T-helper 2 cell treated with Interferon-gamma antibody and Interleukin-4, amounts not matched to agents 100 ng/mL and 5 ng/mL, for 36 hours (primary cell): ENCODE results near the gene USP20. TPM values are rescaled to one million over a fixed set of nuclear protein-coding genes. Genes with fewer than 3 reads are reported as not detected.
"Not testable (repeated sequence)": the region's sequence is repeated elsewhere in the genome, so short reads cannot be mapped to it uniquely, and the experiment has no call there.

Source experiments
- intact Hi-C: fragments of 100-400 bp; cut with micrococcal nuclease; formaldehyde crosslinking; loops from one replicate; pipeline ENCODE4 v1.15.1; 2023
- total RNA-seq: library from RNA; stranded (reverse); gene quantifications from 2 replicates; pipeline ENCODE4 v1.2.3, GENCODE V29; 2022

Gene USP20
- total RNA-seq, result 75.2 and 78.4 TPM in 2 replicates

DNA sequence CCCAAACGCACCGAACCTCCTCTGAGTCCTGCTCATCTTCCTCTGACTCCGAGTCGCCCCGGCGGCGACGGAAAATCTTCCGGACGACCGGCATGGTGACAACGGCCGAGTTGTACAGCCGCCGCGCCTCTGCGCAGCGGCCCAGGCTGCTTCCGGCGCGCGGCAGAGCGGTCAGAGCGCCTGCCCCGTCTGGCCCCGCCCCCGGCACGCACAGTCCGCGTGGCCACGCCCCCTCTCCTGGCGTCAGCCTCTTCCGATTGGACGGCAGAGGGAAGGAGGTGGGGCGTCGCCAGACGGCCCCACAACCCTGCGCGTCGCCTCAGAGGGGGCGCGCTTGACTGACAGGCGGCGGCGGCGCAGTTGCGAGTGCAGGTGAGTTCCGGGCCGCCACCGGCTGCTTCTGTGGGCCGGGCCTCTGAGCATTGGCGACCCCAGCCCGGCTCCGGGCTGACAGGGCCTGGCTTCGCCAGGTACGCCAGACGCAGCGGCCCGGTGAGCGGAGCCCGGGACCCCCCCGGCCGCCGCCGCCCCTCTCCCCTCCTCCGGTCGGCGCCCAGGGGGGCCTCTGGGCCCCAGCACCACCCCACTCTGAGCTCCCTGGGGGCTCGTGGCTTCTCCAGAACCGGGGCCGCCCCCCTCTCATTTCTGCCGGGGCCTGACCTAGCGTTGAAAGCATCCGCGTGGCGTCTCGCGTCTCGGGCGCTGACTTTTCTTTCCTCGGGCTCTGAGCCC, at the start of gene USP20, which contains the start of gene C9orf78:
Gene USP20 (plus strand): TSS at position 331 of the 732 bp plus-strand sequence. CDS start 17,098 bp downstream, outside the sequence.
Gene C9orf78 (minus strand): TSS at position 148 of the 732 bp plus-strand sequence. CDS start 54 bp downstream, at position 94.
- intact Hi-C loops, result loop anchor here (1.0 to 2.0 kb wide), 5 partner anchors 11 to 49 kb away; partner anchors contain the start of genes TOR1A and TOR1B

DNA sequence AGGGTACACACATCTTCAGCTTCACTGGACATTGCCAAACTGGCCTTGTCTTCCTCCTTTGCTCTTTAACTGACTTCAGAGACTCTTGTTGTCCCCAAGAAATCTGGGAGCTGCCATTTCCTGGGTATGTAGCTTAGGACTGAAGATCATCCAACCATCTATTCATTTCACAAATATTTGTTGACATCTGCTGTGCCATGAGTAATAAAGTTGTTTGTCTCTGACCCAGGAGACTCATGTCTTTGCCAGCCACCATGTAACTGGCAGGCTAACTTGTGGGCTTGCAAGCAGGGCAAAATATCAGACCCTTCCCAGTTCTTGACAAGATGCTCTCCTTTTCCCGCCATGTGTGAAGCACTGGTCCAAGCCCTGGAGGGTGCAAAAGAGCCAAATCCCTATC, 49.4 kb upstream of the USP20 start:
- intact Hi-C loops, result loop anchor here (2.0 kb wide), 1 partner anchor 655 kb away; no protein-coding TSS in a partner anchor

GRCh38 chr9:129786481-129786880, 48.8 kb upstream of the USP20 start:
- intact Hi-C loops, result no loop called here

- intact Hi-C loops, result no loop called here
Measured at GRCh38 chr9:129794549-129794948, 40.7 kb upstream of the USP20 start.

DNA sequence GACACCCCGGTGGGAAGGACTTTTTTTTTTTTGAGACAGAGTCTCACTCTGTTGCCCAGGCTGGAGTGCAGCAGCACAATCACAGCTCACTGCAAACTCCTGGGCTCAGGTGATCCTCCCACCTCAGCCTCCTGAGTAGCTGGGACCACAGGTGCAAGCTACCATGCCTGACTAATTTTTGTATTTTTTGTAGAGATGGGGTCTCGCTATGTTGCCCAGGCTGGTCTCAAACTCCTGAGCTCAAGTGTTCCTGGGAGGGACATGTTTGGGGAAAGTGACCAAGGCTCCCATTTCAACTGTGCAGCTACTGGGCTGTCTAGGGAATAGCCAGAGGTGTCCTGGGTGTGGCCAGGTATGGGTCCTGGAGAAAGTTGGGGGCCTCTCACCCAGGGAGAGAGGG, 39.2 kb upstream of the USP20 start:
- intact Hi-C loops, result not testable (repeated sequence)

DNA sequence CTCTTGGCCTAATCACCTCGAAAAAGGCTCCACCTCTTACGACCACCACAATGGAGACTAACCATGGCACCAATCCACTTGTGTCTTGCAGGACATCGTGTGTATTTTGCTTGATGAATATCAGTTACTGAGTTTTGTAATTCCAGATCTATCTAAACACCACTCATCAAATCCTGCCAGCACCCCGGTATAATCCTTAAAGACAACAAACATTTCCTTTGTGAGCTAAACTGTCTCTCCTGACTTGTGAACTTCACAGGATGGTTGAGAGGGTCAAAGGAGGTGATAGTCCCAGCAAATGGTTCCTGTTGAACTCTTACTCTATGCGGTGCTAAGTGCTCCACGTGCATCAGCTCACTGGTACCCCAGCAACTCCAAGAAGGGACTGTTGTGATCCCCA, 36.3 kb upstream of the USP20 start:
- intact Hi-C loops, result no loop called here

DNA sequence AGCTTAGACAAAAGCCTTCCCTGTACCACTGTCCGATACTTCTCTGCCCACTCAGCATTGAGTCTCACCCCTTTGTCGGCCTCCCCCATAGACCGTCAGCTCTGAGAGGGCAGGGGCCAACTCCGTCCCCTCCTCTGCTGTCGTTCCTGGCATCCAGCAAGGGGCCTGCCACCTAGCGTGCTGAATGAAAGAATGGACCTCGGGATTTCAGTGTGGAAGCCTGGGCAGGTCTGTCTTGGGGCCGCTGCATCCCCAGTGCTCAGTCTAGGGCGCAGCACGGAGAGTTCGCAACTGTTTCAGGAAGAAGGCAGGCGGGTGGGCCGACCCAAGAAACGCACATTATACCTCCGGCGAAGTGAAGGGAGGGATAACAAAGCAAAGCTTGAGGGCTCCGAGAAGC, 33.8 kb upstream of the USP20 start:
- intact Hi-C loops, result loop anchor here (5.0 kb wide), 1 partner anchor 159 kb away; the partner anchor contains the start of gene ASB6

DNA sequence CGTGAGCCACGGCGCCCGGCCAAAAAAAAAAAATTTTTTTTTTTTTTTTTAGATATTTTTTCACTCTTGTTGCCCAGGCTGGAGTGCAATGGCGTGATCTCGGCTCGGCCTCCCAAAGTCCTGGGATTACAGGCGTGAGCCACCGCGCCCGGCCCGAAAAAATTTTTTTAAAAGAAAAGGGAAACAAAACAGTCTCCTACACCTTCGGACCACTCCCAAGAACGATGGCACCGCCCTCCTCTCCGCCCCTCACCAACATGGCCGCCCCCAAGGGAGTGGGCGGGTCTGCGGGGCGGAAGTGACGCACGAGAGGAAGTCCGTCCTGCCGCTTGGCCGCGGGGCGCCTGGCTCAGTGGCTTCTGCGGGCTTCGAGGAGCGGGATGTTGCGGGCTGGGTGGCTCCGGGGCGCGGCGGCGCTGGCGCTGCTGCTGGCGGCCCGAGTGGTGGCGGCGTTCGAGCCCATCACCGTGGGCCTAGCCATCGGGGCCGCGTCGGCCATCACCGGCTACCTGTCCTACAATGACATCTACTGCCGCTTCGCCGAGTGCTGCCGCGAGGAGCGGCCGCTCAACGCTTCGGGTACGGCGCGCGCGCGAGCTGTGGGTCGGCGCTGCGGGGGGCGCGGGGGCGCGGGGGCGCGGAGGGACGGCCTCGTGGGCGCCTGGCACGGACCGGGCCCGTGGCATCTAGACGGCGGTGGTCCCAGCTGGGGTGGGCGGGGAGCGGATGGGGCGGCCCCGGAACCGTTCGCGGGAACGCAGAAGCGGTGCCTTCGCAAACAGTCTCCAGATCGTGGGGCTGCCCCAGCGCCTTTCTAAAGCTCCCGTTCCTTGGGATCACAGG, 32.2 kb upstream of the USP20 start, which contains the start of gene TOR1B:
Gene TOR1B (plus strand): TSS at position 352 of the 843 bp plus-strand sequence. CDS start 29 bp downstream, at position 381.
- intact Hi-C loops, result loop anchor here (1.0 to 5.0 kb wide), 3 partner anchors 21 to 161 kb away; partner anchors contain the start of genes ASB6, C9orf78, TOR1A and USP20

- intact Hi-C loops, result loop anchor here (1.0 to 5.0 kb wide), 3 partner anchors 21 to 161 kb away; partner anchors contain the start of genes ASB6, C9orf78, TOR1A and USP20
Measured at GRCh38 chr9:129803676-129804060, 31.6 kb upstream of the USP20 start.

- intact Hi-C loops, result no loop called here
Measured at GRCh38 chr9:129806061-129806460, 29.2 kb upstream of the USP20 start.

DNA sequence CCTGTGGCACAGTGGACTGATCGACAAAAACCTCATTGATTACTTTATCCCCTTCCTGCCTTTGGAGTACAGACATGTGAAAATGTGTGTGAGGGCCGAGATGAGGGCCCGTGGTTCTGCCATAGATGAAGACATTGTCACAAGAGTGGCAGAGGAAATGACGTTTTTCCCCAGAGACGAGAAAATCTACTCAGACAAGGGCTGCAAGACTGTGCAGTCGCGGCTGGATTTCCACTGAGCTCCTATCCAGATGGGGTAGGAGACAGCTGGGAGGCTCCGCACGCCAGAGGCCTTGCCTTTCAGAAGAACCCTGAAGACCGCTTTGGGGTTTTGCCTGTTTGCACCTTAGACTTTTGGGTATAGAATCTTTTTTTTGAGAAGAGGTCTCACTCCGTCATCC, 25.9 kb upstream of the USP20 start:
- intact Hi-C loops, result no loop called here

GRCh38 chr9:129810116-129810515, 25.1 kb upstream of the USP20 start:
- intact Hi-C loops, result no loop called here

DNA sequence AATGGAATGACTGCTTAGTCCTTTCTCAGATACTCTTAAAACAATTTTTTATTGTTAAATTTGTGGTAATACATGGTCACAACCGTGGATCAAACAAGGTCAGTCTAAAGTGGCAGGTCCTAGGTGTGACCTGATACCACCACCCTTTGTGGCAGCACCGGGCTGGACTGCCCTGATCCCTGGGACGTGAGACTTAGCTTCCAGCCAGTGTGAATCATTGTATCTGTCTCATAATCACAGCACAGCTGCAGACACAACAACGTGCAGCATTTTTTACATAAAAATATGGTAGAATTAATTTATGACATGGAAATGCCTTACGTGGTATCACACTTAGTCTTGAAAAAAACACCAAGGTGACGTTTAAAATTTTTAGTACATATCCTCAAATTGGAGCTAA, 24.5 kb upstream of the USP20 start:
- intact Hi-C loops, result no loop called here

- intact Hi-C loops, result no loop called here
Measured at GRCh38 chr9:129811967-129812363, 23.3 kb upstream of the USP20 start.

GRCh38 chr9:129812385-129812784, 22.9 kb upstream of the USP20 start:
- intact Hi-C loops, result no loop called here

DNA sequence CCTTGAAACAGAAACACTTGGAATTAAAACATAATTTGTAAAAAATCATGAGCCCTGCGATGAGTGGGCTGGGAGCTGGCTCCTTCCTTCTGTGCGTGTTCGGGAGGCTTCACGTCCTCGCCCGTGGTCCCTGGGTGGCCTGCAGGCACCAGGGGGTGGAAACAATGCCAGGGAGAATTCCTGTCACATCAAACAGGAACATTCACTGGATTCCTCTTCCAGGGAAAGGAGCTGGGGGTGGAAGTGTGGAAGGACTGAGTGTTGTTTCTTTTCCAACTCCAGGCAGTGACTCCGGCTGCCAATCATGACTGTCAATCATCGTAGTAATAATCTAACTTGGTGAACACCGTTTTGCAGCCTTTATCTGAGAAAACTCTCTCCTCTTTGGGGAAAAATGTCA, 21.6 kb upstream of the USP20 start:
- intact Hi-C loops, result no loop called here

DNA sequence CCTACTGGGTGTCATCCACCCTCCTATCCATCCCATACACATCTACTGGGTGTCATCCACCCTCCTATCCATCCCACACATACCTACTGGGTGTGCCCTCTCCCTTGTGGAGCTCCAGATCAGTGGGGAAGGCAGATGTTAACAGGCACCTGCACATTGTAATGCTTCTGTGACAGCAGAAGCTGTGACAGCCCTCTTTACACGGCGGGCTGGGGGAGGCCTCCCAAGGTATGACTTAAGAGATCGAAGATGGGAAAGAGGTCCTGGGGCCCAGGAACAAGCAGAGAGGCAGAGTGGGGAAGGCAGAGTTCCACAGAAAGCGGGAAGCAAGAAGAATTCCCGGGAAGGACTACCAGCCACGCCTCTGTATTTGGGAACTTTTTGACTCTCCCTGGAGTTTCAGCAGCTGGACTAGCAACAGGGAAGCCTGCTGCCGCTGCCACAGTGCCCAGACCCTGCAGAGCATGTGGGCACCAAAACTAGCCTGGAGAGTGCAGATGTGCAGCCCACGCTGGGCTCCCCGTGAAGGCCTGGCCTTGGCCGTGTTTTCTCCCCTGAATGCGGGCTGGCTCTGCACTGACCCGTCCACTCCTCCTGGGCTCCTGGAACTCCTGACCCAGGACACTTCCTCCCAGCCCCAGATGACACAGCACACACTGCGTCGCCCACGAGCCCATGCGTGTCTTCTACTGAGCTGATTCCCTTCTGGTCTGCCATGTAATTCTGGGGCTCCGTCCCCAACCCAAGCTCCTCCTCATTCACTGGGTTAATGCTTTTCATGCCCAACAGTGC, 20.6 kb upstream of the USP20 start:
- intact Hi-C loops, result no loop called here

DNA sequence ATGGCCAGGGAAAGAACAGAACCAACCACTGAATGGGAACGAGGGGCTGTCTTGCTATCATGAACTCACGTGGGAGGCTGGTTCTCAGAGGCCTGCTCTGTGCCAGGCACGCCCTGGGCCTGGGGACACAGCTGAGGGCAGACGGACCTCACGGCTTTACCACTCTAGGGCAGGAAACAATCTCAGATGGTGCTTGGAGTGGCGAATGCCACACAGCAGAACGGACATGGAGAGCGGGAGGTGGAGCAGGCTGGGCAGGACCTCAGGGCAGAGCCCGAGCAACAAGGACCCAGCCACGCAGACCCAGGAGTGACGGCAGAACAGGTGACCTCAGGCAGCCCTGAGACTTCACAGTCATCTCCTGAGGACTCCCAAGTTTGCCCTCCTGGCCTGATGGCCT, 20.0 kb upstream of the USP20 start:
- intact Hi-C loops, result no loop called here

DNA sequence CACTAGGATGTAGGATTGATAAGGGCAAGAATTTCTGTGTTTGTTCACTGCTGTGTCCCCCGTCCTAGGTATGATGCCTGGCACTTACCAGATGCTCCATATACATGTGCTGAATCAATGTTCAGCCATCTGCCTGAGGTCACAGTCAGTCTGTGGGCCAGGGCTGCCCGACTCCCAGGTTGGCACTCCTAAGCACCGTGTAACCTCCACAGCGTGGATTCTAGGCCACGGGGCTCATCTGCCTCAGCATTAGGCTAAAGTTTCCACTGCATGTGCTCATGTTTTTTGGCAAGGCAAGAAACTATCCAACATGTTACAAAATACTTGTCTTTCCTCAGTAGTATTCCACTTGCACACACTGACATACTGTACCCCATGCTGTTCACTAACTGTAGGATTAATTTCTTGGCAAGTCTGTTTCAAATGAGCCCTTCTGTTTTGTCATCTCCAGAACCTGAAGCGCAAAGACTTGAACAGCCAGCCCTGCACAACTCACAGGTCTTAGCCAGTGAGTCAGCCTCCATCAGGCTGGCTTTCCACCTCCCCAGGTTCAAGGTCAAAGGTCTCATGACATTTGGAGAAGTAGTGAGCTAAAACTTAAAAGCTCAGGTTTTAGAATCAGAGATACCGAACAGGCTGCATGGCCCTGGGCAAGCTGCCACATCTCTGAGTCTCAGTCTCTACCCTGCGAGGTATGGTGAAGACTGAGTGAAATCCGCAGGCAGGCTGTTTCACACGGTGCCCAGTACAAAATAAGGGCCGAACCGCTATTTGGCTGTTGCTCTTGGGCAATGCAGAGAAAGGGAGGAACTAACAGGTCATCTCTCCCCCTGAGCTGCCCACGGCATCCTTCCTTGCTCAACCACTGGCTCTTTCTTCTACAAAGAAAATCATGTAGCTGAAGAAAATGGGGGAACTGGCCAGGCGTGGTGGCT, 18.5 kb upstream of the USP20 start:
- intact Hi-C loops, result no loop called here
